OCI-LY3 (cell line): Measurements from ENCODE around the gene NDUFAF5.

ENCODE experiments used
- CTCF ChIP-seq: fragments of 200-600, 300-600 bp; sonication (generic); IDR thresholded peaks from 2 replicates; pipeline ENCODE4 v1.5.1; 2014; ENCODE audit warnings: antibody characterized with exemption, low read length, low read depth
- EZH2phosphoT487 ChIP-seq: fragments of 200-600 bp; shearing (Covaris generic); IDR thresholded peaks from 2 replicates; pipeline ENCODE4 v1.6.1; 2018; ENCODE audit warnings: antibody characterized with exemption, mixed run types, low read depth

- TF ChIP-seq CTCF (no peak), EZH2phosphoT487 (no peak)
Observed at GRCh38 chr20:13793001-13793400, 8.2 kb downstream of the NDUFAF5 start.
